NCI-H1417 (cell line): Measurements from ENCODE around the gene ZNF764.
"Not testable (repeated sequence)": the region's sequence is repeated elsewhere in the genome, so short reads cannot be mapped to it uniquely, and the experiment has no call there.

ENCODE experiments used
- DNase-seq, 3 experiments: peaks; one replicate each; lab custom pipeline; 2025; lab: John Stamatoyannopoulos, UW

The ZNF764 gene

GRCh38 chr16:30548416-30549253 lies 9.5 kb downstream of the ZNF764 start:
- DNase-seq, result no peak

GRCh38 chr16:30546115-30546514 lies 12.1 kb downstream of the ZNF764 start:
- DNase-seq, result no peak

- DNase-seq, result no peak
Measured at GRCh38 chr16:30543067-30543466, 15.1 kb downstream of the ZNF764 start.

GRCh38 chr16:30541502-30542329 lies 16.5 kb downstream of the ZNF764 start:
- DNase-seq, result no peak

- DNase-seq, result not testable (repeated sequence)
Measured at GRCh38 chr16:30540916-30541464, 17.2 kb downstream of the ZNF764 start.

- DNase-seq, result not testable (repeated sequence)
Measured at GRCh38 chr16:30539986-30540526, 18.1 kb downstream of the ZNF764 start.

GRCh38 chr16:30539000-30539964 lies 18.9 kb downstream of the ZNF764 start:
- DNase-seq, result no peak

- DNase-seq, result not testable (repeated sequence)
Measured at GRCh38 chr16:30536391-30537024, 21.7 kb downstream of the ZNF764 start.

GRCh38 chr16:30535777-30536190 lies 22.4 kb downstream of the ZNF764 start:
- peak; percentile 5 to 75 (median 67) for DNase-seq

- DNase-seq, result no peak
Measured at GRCh38 chr16:30535106-30535776, 22.9 kb downstream of the ZNF764 start.

- peak; percentile 82 to 96 (median 94) for DNase-seq
Measured at GRCh38 chr16:30534368-30535105, 23.6 kb downstream of the ZNF764 start, which contains the start of gene ZNF747. TSS of gene ZNF747 (minus strand) at chr16:30534858. CDS start at chr16:30534679, 179 bp downstream.

GRCh38 chr16:30533748-30534367 lies 24.3 kb downstream of the ZNF764 start:
- peak in 1 of 3 experiments; percentile 33 for DNase-seq

- DNase-seq, result no peak
Measured at GRCh38 chr16:30533146-30533522, 25.0 kb downstream of the ZNF764 start.

- no peak for DNase-seq
Measured at GRCh38 chr16:30532285-30533145, 25.7 kb downstream of the ZNF764 start.

- DNase-seq, result no peak
Measured at GRCh38 chr16:30530163-30531037, 27.8 kb downstream of the ZNF764 start.

GRCh38 chr16:30528799-30529457 lies 29.2 kb downstream of the ZNF764 start:
- DNase-seq, result no peak
